Measurements from ENCODE around the gene LRGUK.

GRCh38 chr7:134078991-134079390 is 48.1 kb upstream of the LRGUK start:
- TF ChIP-seq CTCF (IDR thresholded peaks at IDR 0.05 in 2 of 3, conservative IDR thresholded peaks at IDR 0.05 in 1 of 3; ENCODE audit: borderline replicate concordance in 1 of 3, insufficient read depth in 1 of 3, low read depth in 2 of 3, low read length in 2 of 3), result no peak
- TF ChIP-seq POLR2A (IDR thresholded peaks at IDR 0.05; ENCODE audit: borderline replicate concordance, extremely low read depth, insufficient read depth, insufficient read length), result no peak
- no peak for TF ChIP-seq ELF1 (IDR thresholded peaks at IDR 0.05; ENCODE audit: borderline replicate concordance, low read depth)
- no peak for TF ChIP-seq MAX (IDR thresholded peaks at IDR 0.05)
- TF ChIP-seq POLR2AphosphoS5 (IDR thresholded peaks at IDR 0.05; ENCODE audit: low read depth, low read length), result no peak
- no peak for TF ChIP-seq EZH2 (IDR thresholded peaks at IDR 0.05)
- no peak for TF ChIP-seq CEBPB (IDR thresholded peaks at IDR 0.05; ENCODE audit: low read depth)
- no peak for TF ChIP-seq SIN3A (IDR thresholded peaks at IDR 0.05; ENCODE audit: low read depth)
- no peak for TF ChIP-seq SP1 (IDR thresholded peaks at IDR 0.05; ENCODE audit: low read depth)

Measured in HCT116 (cell line).